Dermis blood vessel endothelial cell (primary cell): Measurements from ENCODE around the gene CHKA. TPM values are rescaled to one million over a fixed set of nuclear protein-coding genes. Genes with fewer than 3 reads are reported as not detected.
A peak's percentile ranks its signal among the peaks of the same experiment; 100 is the strongest.

ENCODE experiments used
- DNase-seq: peaks from one replicate; pipeline ENCODE4 v3.0.0; 2010
- total RNA-seq: library from RNA; depleted of rRNA; stranded (reverse); fragments of >200 nt; gene quantifications from 2 replicates; pipeline ENCODE4 v1.2.3, GENCODE V29; 2014

Gene CHKA
- total RNA-seq: 32.8 and 38.4 TPM in 2 replicates

- peak; percentile 95 for DNase-seq
These were observed at the start of gene CHKA for GRCh38 chr11:68121067-68121899. TSS of gene CHKA (minus strand) at chr11:68121388. CDS start at chr11:68121177, 211 bp downstream.

DNA sequence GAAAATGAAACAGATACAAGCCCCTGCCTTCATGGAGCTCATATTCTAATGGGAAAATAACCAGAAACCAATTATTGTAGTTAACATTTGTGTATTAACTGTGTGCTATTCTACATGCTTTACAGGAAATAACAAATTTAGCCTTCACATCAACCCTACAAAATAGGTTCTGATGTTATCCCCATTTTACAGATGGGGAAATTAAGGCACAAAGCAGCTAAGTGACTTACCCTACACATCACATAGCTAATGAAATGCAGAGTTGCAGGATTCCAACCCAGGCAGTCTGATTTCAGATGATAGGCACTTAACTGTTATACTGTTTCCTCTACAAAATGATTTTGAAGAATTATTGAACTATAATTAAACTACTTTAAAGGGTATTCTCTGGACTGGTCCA lies 48.3 kb upstream of the CHKA start:
- DNase-seq: no peak

DNA sequence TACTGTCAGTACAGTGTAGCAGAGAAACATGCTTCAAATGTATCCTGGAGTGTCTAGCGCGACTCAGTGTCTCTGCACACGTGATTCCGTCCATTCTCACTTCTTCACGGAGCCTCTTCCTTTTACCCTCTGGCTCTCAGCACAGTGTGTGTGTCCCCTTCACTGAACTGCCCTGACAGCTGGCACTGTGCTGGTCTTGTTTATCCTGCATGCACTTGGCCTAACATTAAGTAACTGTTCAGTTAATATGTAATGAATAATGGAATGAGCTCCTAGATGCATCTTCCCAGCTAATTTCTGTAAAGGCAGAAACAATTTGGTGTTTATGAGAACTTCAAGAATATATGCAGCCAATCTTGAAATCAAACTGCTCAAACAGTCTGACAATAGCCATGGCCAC lies 47.5 kb upstream of the CHKA start:
- DNase-seq: no peak

DNA sequence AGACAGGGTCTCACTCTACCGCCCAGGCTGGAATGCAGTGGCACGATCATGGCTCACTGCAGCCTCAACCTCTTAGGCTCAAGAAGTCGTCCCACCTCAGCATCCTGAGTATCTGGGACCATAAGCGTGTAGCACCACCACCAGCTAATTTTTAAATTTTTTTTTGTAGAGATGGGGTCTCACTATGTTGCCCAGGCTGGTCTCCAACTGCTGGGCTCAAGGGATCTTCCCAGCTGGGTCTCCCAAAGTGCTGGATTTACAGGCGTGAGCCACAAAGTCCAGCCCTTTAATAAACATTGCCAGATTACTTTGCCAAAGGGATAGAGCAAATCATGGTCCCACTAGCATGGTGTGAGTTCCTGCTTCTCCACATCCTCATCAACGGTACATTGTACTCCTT lies 46.3 kb upstream of the CHKA start:
- DNase-seq: no peak

DNA sequence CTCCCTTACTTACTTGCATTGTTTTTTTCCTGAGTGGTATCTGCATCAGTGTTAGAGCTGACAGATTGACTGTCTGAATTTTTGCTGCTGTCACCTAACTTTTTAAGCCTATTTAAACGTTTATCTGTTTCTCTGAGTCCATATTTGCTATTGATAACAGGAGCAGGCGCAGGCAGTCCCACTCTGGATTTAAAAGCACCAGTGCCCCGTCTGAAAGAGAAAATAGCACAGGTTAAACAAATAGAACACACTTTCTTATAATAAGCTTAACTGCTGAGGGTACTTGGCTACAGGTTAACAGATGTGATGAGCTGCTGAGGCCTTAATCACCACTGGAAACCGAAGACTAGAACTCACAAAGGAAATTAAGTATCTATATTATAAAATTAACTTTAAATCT lies 45.8 kb upstream of the CHKA start:
- DNase-seq: no peak

- DNase-seq: no peak
These were observed 44.4 kb upstream of the CHKA start for GRCh38 chr11:68165601-68166000.

DNA sequence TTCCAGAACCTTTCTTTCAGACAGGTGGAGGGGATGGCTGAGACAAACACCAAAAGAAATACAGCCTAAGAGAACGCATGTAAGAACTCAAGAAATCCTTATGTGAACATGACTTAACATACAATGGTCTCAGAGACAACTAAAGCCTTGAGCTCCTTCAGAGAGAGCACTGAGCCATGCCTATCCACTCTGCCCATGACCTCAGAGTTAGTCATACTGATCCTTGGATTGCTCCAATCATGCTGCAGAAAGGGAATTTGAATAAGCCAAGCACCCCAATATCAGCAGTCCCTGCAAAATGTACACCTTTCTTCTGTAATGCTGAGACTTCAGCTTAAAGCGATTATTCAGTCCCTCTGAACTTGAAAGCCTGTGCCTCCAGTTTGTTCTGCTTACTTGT lies 43.2 kb upstream of the CHKA start:
- peak; percentile 19 for DNase-seq

GRCh38 chr11:68163691-68164090 lies 42.5 kb upstream of the CHKA start:
- DNase-seq: no peak

- DNase-seq: no peak
These were observed 39.0 kb upstream of the CHKA start for GRCh38 chr11:68160100-68160695.

GRCh38 chr11:68159665-68160064 lies 38.5 kb upstream of the CHKA start:
- no peak for DNase-seq

- no peak for DNase-seq
These were observed 38.0 kb upstream of the CHKA start for GRCh38 chr11:68159161-68159560.

- DNase-seq: no peak
These were observed 37.4 kb upstream of the CHKA start for GRCh38 chr11:68158580-68158979.

- no peak for DNase-seq
These were observed 32.6 kb upstream of the CHKA start for GRCh38 chr11:68153742-68154141.

GRCh38 chr11:68150037-68150436 lies 28.8 kb upstream of the CHKA start:
- DNase-seq: peak; percentile 81

DNA sequence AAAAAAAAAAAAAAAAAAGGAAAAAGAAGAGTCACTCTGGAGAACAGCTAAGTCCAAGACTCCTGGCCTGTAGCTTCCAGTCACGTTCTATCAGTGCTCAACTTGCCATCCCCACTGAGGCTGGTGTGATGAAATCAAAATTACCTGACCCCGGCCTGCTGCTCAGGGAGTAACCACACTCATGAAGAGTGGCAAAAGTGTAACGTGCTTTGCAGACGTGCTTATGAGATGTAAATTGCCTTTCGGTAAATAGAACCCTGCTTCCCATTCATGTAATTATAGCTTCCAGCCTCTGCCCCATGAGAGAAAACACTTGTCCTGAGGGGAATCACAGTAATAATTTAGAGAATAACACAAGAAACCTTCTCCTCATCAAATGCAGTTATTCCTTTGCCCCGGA lies 28.2 kb upstream of the CHKA start:
- no peak for DNase-seq

GRCh38 chr11:68148879-68149278 lies 27.7 kb upstream of the CHKA start:
- DNase-seq: no peak

DNA sequence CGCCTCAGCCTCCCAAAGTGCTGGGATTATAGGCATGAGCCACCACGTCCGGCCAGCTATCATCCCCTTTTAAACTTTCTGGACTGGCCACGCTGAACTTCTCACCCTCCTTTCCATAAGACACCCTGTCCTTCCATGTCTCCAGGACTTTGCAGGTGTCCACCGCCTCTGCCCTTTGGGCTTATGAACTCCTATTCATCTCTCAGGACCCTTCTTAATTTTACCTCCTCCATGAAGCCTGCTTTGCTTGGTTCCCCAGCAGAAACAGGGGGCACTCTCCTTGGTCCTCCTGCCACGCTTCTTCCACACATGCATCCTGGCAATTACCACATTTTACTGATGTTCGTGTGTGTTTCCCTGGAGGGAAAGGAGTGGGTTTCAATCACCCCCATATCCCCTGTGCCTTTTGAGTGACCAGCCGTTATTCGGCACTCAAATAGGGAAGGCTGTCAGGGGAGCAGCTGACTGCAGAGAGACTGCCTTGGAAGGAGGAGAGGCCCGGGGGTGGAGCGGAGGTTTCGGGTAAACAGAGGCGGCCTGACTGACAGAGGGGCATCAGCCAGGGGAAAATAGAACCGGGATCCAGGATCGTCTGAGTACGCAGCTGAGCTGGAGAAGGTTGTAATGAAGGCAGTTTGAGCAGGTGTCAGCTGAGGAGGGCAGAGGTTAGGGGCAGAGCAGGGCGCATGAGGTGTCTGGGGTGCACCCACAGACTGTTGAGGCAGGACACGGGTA lies 27.1 kb upstream of the CHKA start:
- no peak for DNase-seq

DNA sequence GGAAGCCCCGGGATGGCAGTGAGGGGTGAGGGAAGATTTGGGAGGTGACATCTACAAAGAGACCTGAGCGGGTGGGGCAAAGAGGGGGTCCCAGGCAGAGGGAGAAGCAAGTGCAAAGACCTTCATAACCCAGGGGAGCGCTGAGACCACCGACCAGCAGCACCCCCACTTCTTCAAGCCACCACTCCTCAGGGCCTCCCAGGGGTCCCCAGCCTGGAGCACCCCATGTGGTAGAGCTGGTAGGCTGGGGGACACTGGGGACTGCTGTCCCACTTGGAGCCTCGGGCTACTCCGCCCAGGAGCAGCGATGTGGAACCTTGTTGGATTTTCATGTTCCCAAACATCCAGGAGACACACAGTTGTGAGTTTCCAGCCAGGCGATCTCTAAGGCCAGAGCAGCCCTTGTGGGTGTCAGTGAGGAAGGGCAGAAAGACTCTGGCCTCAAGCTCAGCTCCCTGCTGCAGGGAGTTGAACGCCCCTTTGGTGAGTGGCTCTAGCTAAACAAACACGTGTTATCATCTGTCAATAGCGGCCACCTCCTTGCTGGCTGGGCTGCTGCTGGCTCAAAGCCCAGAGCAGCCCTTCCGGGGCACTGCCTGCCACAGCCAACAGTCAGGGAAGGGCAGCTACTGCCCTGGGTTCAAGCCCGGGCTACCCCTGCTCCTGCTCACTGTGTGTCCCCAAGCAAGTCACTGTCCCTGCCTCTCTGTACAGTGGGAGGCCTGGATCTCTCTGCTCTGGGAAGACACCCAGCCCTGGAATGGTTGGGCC lies 25.7 kb upstream of the CHKA start:
- DNase-seq: peak; percentile 55

GRCh38 chr11:68146010-68146540 lies 24.9 kb upstream of the CHKA start:
- peak; percentile 65 for DNase-seq

DNA sequence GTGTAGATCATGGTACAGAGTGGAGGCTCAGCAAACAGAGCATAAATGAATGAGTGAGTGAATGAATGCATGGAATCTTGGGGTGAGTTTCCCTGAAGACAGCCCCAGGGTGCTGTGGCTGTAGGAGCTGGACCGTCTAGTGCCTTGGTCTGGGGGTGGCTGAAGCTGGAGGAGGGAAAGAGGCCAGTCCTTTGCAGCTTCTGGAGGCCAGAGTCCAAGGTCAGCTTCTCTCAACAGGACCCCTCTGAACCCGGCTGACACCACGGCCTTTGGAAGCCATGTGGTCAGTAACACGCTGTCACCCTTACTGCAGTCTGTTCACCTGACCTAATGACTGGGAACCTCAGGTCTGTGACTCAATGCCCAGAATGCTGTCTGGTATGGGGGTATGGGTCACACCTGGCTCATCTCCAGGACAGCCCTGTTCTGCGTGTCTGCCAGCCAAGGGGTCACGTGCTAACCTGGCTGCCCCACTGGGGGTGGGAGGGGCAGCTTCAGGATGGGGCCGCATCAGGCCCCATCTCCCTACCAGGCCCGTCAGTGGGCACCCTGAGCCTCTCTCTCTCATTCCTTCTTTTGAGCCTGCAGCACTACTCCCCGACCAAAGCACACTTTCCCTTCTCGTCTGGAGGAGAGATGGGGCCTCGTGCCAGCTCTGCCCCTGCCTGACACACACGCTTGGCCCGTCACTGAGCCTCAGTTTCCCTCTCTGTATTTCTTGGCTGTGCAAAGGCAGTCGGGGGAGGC lies 24.1 kb upstream of the CHKA start:
- DNase-seq: no peak

DNA sequence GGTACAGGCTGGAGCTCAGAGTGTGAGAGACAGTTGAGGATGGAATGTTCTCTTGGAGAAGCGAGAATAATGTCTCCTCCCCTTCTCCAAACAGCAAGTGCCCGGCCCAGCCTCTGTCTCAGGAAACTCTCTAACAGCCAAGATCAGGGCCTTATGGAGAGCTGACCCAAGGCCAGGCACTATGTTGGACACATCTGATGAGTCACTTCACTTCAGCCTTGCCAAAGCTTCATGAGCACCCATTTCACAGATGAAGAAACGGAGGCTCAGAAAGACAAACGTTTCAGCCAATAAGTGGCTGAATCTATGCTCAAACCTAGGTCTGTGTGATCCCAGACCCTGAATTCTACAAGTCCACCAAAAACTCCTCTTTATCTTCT lies 22.1 kb upstream of the CHKA start:
- DNase-seq: no peak
